NCI-H345 treated with DMSO at 0.1 percent for 48 hours (cell line): ENCODE results near the gene PTEN.
A peak's percentile ranks its signal among the peaks of the same experiment; 100 is the strongest.
"Not testable (repeated sequence)": the region's sequence is repeated elsewhere in the genome, so short reads cannot be mapped to it uniquely, and the experiment has no call there.

Experiments
- DNase-seq: peaks from one replicate; lab custom pipeline; 2025; ENCODE audit not compliant: unreplicated experiment; lab: John Stamatoyannopoulos, UW

Gene PTEN

DNA sequence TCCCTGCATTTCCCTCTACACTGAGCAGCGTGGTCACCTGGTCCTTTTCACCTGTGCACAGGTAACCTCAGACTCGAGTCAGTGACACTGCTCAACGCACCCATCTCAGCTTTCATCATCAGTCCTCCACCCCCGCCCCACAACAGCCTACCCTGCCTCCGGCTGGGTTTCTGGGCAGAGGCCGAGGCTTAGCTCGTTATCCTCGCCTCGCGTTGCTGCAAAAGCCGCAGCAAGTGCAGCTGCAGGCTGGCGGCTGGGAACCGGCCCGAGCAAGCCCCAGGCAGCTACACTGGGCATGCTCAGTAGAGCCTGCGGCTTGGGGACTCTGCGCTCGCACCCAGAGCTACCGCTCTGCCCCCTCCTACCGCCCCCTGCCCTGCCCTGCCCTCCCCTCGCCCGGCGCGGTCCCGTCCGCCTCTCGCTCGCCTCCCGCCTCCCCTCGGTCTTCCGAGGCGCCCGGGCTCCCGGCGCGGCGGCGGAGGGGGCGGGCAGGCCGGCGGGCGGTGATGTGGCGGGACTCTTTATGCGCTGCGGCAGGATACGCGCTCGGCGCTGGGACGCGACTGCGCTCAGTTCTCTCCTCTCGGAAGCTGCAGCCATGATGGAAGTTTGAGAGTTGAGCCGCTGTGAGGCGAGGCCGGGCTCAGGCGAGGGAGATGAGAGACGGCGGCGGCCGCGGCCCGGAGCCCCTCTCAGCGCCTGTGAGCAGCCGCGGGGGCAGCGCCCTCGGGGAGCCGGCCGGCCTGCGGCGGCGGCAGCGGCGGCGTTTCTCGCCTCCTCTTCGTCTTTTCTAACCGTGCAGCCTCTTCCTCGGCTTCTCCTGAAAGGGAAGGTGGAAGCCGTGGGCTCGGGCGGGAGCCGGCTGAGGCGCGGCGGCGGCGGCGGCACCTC lies at the start of gene PTEN, which contains the start of gene KLLN:
TSS of gene PTEN (plus strand) at position 573 of the 891 bp plus-strand sequence. CDS start 845 bp downstream, outside the sequence.
TSS of gene KLLN (minus strand) at position 481 of the 891 bp plus-strand sequence. CDS start 1,046 bp downstream, outside the sequence.
- DNase-seq: peak; percentile 53

DNA sequence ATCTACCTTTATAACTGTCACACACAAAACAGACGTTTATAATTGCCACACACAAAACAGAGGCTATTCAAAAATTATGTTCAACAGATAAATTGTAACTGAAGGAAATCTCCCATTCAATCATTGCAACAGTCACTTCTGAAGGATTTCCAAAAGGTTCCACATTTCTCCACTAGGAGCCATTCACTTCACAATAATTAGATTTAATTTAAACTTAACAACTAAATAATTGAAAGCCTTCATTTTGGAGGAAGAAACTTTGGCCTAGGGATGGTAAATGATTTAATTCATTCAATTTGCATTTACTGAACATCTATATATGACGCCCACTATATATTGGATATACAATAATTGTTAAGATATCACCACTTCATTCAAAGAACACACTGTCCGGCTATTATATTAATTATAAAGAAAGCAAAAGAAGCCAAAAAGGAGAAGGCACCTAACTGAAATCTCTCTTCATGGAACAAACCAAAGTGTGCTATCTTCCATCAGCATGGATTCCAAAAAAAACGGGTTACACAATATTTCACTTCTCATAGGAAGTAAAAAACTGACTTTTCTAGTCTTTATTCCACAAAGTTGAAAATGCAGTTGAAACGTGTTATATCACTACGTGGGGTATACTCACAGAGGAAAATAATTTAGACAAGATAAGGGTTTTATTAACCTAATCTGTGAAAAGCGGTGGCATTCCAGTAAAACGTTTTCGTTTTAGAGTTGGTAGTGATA lies 47.1 kb upstream of the PTEN start:
- no peak for DNase-seq

- DNase-seq: no peak
These were observed 46.4 kb upstream of the PTEN start for GRCh38 chr10:87816898-87817608.

GRCh38 chr10:87817609-87818504 lies 45.6 kb upstream of the PTEN start, which contains the start of gene ATAD1:
Gene ATAD1 (minus strand): TSS chr10:87818226. CDS start chr10:87814599, 3,627 bp downstream.
- DNase-seq: peak; percentile 82

DNA sequence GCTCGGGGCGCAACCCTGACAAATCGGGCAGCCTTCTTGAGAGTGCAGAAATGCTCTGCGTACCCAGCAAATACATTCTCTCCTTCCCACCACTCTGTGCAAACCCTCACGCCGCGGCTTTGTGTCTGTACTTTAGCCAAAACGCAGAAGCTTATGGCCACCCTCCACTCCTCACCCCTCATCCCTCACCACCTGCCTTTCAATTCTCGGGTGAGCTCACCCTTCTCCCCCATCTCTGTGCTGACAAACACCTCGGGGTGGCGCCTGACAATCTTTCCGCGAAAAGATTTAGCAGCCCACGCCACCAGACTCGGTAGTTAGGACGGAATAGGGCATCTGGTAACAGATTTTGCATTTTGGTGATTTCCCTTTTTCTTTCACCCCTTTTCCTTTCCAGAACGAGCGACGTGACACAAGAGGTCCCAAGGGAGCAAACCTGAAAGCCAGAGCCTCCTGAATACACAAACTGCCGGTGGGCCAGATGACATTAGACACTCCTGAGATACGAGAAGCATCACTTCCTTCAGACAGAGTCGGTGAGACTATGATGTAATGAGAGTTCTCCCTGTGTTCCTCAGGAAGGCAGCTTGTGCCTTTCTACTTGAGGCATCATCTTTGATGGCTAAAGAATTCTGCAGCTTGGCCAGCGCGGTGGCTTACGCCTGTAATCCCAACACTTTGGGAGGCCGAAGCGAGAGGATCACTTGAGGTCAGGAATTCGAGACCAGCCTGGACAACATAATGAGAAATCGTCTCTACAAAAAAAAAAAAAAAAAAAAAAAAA lies 44.7 kb upstream of the PTEN start:
- peak; percentile 55 for DNase-seq

- no peak for DNase-seq
These were observed 44.2 kb upstream of the PTEN start for GRCh38 chr10:87819289-87819585.

DNA sequence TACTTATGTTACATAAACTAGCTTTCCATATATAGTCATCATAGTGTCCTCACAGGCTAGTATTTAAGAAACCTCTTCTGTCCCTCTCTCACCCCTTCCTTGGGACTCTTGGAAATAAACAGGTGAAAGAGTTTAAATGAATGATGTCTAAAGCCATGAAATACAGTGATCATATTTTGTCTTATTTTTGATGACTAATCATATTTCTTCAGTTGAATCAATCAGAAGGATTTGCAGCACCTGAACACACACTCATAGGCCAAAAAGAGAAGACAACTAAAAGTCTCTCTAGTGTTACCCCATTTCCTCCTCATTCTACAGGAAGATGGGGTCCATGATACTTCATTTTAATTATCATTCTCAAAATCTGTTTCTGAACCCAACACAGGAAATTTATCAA lies 36.8 kb upstream of the PTEN start:
- no peak for DNase-seq

GRCh38 chr10:87827681-87828080 lies 35.7 kb upstream of the PTEN start:
- DNase-seq: no peak

DNA sequence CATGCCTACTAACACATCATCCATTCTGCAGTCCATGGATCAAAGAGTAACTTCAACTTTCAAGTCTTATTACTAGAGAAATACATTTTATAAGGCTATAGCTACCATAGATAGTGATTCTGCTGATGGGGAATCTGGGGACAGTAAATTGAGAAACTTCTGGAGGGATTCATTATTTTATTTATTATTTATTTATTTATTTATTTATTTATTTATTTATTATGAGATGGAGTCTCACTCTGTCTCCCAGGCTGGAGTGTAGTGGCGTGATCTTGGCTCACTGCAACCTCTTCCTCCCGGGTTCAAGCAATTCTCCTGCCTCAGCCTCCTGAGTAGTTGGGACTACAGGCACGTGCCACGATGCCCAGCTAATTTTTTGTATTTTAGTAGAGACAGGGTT lies 34.4 kb upstream of the PTEN start:
- not testable (repeated sequence) for DNase-seq

- DNase-seq: no peak
These were observed 33.3 kb upstream of the PTEN start for GRCh38 chr10:87829986-87830729.

DNA sequence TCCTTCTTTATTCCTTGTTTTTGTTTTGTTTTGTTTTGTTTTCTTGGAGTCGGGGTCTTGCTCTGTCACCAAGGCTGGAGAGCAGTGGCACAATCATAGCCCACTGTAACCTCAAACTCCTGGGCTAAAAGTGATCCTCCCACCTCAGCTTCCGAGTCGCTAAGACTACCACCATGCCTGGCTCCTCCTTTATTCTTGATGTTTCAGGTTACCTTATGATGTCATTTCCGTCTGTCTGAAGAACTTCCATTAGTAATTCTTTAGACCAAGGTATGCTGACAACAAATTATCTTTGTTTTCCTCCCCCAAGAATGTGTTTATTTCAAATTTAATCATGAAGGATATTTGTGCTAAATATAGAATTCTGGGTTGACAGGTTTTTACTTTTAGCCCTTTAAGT lies 27.3 kb upstream of the PTEN start:
- no peak for DNase-seq

- DNase-seq: no peak
These were observed 26.0 kb upstream of the PTEN start for GRCh38 chr10:87837445-87837844.

DNA sequence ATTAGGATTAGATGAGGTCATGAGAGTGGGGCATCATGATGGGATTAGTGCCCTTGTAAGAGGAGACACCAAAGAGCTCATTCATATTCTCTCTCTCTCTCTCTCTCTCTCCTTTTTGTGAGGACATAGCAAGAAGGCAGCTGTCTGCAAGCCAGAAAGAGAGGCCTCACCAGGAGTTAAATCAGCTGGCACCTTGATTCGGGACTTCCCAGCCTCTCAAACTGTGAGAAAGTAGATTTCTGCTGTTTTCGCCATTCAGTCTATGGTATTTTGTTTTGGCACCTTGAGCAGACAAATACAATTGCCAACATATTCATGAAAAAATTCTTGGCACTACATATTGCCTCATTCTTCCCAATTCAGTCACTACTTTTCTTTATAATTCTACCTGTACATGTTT lies 24.8 kb upstream of the PTEN start:
- no peak for DNase-seq

DNA sequence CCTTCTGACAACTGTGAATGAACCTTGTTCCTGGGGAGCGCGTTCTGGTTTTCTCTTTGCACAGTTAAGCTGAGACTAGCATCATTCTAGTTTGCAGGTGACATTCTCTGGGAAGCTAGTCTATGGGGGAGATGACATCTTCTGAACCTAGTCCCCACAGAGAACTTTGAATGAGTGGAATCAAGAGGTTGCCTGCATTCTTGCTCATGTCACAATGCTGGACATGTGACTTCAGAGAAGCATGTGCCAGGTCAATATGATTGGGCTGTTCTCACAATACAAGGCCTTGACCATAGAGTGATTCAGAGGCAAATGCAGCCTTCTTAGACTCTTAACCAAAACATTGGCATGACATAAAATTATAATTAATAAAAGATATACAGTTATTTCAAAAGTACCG lies 22.2 kb upstream of the PTEN start:
- DNase-seq: no peak

GRCh38 chr10:87842220-87842641 lies 21.2 kb upstream of the PTEN start:
- DNase-seq: no peak

GRCh38 chr10:87842776-87843497 lies 20.5 kb upstream of the PTEN start:
- DNase-seq: no peak

DNA sequence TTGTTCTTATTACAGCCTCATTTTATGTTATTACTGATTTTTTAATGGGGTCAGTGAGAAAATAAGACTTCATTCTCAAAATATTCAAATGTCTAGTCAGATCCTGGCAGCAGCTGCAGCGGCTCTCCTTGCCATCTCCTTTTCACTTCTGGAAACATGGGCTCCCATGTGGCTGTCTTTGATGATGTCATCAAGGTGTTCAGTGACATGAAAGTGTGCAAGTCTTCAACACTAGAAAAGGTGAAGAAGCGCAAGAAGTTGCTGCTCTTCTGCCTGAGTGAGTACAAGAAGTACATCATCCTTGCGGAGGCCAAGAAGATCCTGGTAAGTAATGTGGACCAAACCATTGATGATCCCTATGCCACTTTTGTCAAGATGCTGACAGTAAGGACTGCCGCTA lies 19.7 kb upstream of the PTEN start:
- DNase-seq: no peak
